Fibroblast of pulmonary artery (primary cell): Measurements from ENCODE around the gene ABCC10.
A peak's percentile ranks its signal among the peaks of the same experiment; 100 is the strongest.

Source experiments
- DNase-seq: peaks from one replicate; pipeline ENCODE4 v3.0.0-alpha.2; 2010; ENCODE audit warnings: low read depth
- H3K4me3 ChIP-seq: replicated peaks from 2 replicates; pipeline ENCODE4 v1.5.1; 2011; ENCODE audit warnings: low read depth, mild to moderate bottlenecking, control low read depth, low read length, moderate library complexity
- CTCF ChIP-seq: IDR thresholded peaks from 2 replicates; pipeline ENCODE4 v1.5.1; 2011; ENCODE audit warnings: mild to moderate bottlenecking, control low read depth, low read length, inconsistent platforms; ENCODE audit errors: missing control alignments

ABCC10 gene

DNA sequence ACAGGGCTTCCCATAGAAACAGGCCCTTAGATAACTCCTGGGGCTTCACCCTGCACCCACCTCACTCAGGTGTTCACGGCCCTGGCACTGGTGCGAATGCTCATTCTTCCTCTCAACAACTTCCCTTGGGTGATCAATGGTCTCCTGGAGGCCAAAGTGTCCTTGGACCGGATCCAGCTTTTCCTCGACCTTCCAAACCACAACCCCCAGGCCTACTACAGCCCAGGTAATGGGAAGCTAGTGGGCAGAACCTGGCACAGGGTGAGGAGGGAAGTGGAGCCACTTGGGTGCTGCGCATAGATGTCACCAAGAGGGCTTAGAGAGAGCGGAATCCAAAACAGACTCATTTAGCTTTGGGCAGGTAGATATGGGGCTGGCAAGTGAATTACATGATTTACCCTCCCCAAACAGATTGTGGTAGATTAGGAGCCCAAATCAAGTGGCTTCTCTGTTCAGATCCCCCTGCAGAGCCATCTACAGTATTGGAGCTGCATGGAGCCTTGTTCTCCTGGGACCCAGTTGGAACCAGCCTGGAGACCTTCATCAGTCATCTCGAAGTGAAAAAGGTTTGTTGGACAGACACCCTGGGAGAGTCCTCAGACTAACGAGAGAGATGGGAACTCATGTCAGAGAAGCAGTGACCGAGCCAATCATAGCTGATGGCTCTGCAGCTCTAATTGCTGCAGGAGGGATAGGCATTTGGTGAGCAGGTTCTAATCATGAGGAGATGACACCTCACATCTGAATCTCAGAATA lies 8.5 kb downstream of the ABCC10 start:
- DNase-seq = no peak
- H3K4me3 ChIP-seq = no peak overlapping the region
- no peak for TF ChIP-seq CTCF

DNA sequence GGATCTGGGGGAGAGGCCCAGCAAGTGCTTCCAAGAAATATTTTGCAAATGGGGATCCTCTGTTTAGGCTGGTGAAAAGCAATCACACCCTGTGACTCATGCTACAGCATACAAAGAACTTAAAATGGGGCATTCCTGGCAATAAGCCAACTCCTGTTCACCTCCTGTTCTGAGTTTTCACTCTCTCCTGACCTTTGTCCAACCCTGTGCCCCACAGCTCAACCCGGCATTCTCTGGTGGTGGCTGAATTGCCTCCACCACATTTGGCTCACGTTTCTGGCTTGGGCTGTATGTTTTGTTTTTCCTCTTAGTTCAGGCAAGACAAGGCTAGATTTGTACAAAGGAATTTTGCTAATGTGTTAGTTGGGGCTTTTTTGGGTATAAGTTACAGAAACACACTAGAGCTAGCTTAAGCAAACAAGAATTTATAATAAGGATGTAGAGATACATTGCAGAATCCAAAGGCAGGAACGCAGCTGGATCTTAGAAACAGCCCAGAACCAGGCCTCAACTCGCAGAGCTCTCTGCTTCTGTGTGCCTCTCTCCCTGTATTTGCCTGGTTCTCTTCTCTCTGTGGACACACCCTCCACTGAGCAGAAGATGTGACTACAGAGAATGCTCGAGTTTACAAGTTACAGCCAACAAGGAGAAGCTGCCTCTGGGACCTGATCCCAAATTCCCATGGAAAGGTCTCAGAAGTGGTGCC lies 9.4 kb downstream of the ABCC10 start:
- no peak overlapping the region for H3K4me3 ChIP-seq
- TF ChIP-seq CTCF = no peak
- DNase-seq = peak; percentile 93

GRCh38 chr6:43437700-43438099 lies 10.4 kb downstream of the ABCC10 start:
- no peak for TF ChIP-seq CTCF
- DNase-seq = no peak
- H3K4me3 ChIP-seq = no peak overlapping the region

- no peak for TF ChIP-seq CTCF
- no peak for DNase-seq
- H3K4me3 ChIP-seq = no peak overlapping the region
Observed at GRCh38 chr6:43442935-43443334, 15.6 kb downstream of the ABCC10 start.

- no peak for TF ChIP-seq CTCF
- no peak overlapping the region for H3K4me3 ChIP-seq
- DNase-seq = no peak
Observed at GRCh38 chr6:43444036-43444435, 16.7 kb downstream of the ABCC10 start.

DNA sequence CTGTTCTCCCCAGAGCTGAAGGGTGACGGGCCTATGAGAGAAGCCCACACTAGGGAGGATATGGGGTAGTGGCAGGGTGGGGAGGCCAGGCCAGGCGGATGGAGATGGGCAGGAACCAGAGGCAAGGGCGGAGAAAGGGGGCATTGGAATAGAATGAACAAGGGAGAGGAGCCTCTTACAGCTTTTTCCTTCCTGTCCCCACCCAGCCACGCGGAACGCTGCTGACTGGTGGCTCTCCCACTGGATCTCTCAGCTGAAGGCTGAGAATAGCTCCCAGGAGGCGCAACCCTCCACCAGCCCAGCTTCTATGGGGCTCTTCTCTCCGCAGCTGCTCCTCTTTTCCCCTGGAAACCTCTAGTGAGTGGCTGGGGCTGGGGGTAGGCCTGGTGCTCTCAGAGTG lies 17.2 kb downstream of the ABCC10 start:
- no peak overlapping the region for H3K4me3 ChIP-seq
- no peak for DNase-seq
- no peak for TF ChIP-seq CTCF
